WTC11 (cell line): ENCODE results near the gene PFDN1.

ENCODE experiments used
- CREB1 ChIP-seq: sonication (generic); formaldehyde crosslinking; IDR thresholded peaks from 2 replicates; pipeline ENCODE4 v1.8.0; 2023; ENCODE audit warnings: mild to moderate bottlenecking, missing genetic modification reagents
- CTCF ChIP-seq: fragments of 200-600 bp; IDR thresholded peaks from 2 replicates; pipeline ENCODE4 v1.8.0; 2022; ENCODE audit warnings: antibody characterized with exemption
- GRHL2 ChIP-seq: fragments of 250-450 bp; sonication (Bioruptor Pico); IDR thresholded peaks from 2 replicates; pipeline ENCODE4 v1.8.0; 2022; ENCODE audit warnings: mild to moderate bottlenecking, moderate library complexity; ENCODE audit not compliant: insufficient replicate concordance, severe bottlenecking
- JUN ChIP-seq: sonication (generic); formaldehyde crosslinking; IDR thresholded peaks from 2 replicates; pipeline ENCODE4 v1.8.0; 2023; ENCODE audit warnings: mild to moderate bottlenecking, missing genetic modification reagents
- NR2C2 ChIP-seq: sonication (generic); formaldehyde crosslinking; IDR thresholded peaks from 2 replicates; pipeline ENCODE4 v1.8.0; 2022; ENCODE audit warnings: mild to moderate bottlenecking, missing genetic modification reagents
- PRDM15 ChIP-seq: sonication (generic); formaldehyde crosslinking; IDR thresholded peaks from 2 replicates; pipeline ENCODE4 v1.8.0; 2022; ENCODE audit warnings: missing genetic modification reagents
- SP1 ChIP-seq: sonication (generic); formaldehyde crosslinking; conservative IDR thresholded peaks from 2 replicates; pipeline ENCODE4 v1.8.1; 2022; ENCODE audit warnings: missing genetic modification reagents
- ZNF219 ChIP-seq: sonication (generic); formaldehyde crosslinking; IDR thresholded peaks from 2 replicates; pipeline ENCODE4 v1.8.0; 2023; ENCODE audit warnings: missing genetic modification reagents, mild to moderate bottlenecking, borderline replicate concordance
- ZNF281 ChIP-seq: sonication (generic); formaldehyde crosslinking; IDR thresholded peaks from 2 replicates; pipeline ENCODE4 v1.8.0; 2023; ENCODE audit warnings: mild to moderate bottlenecking, missing genetic modification reagents
- ZNF416 ChIP-seq: fragments of 250-450 bp; sonication (Bioruptor Pico); IDR thresholded peaks from 2 replicates; pipeline ENCODE4 v1.9.0; 2021; ENCODE audit warnings: mild to moderate bottlenecking, inconsistent platforms
- ZSCAN18 ChIP-seq: fragments of 250-450 bp; sonication (Bioruptor Pico); IDR thresholded peaks from 2 replicates; pipeline ENCODE4 v2.1.2; 2022; ENCODE audit warnings: mild to moderate bottlenecking, moderate library complexity
- TF ChIP-seq, protein P1 (sequence below): sonication (generic); formaldehyde crosslinking; IDR thresholded peaks from 2 replicates; pipeline ENCODE4 v1.8.1; 2022; ENCODE audit warnings: low read depth, missing genetic modification reagents, borderline replicate concordance
- TF ChIP-seq, protein P2 (sequence below): sonication (generic); formaldehyde crosslinking; conservative IDR thresholded peaks from 2 replicates; pipeline ENCODE4 v1.8.1; 2022; ENCODE audit warnings: mild to moderate bottlenecking, missing genetic modification reagents

- TF ChIP-seq CTCF (no peak), PRDM15 (no peak), NR2C2 (no peak), GRHL2 (no peak), ZSCAN18 (CRISPR knock-in tag) (no peak), SP1 (CRISPR knock-in tag) (no peak), CREB1 (CRISPR knock-in tag) (no peak), JUN (CRISPR knock-in tag) (no peak), ZNF281 (CRISPR knock-in tag) (no peak), ZNF416 (no peak), ZNF219 (CRISPR knock-in tag) (no peak)
- TF ChIP-seq, protein P1, sequence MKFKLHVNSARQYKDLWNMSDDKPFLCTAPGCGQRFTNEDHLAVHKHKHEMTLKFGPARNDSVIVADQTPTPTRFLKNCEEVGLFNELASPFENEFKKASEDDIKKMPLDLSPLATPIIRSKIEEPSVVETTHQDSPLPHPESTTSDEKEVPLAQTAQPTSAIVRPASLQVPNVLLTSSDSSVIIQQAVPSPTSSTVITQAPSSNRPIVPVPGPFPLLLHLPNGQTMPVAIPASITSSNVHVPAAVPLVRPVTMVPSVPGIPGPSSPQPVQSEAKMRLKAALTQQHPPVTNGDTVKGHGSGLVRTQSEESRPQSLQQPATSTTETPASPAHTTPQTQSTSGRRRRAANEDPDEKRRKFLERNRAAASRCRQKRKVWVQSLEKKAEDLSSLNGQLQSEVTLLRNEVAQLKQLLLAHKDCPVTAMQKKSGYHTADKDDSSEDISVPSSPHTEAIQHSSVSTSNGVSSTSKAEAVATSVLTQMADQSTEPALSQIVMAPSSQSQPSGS (CRISPR knock-in tag), result no peak
- TF ChIP-seq, protein P2, sequence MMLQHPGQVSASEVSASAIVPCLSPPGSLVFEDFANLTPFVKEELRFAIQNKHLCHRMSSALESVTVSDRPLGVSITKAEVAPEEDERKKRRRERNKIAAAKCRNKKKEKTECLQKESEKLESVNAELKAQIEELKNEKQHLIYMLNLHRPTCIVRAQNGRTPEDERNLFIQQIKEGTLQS (CRISPR knock-in tag), result no peak
Observed at GRCh38 chr5:140338908-140339307, 36.0 kb upstream of the PFDN1 start.
